Activated CD4-positive, alpha-beta memory T cell treated with anti-CD3 and anti-CD28 coated beads, Interleukin-2, amount 10 ng/mL, durations not matched to agents 7 days and 5 days (primary cell): ENCODE data around the gene GANAB. TPM values are rescaled to one million over a fixed set of nuclear protein-coding genes. Genes with fewer than 3 reads are reported as not detected.
"Not testable (repeated sequence)": the region's sequence is repeated elsewhere in the genome, so short reads cannot be mapped to it uniquely, and the experiment has no call there.

ENCODE experiments used
- CTCF ChIA-PET: fragments of 350-600 bp; sonication (Branson Sonifier 250); formaldehyde crosslinking; loops from one replicate; lab custom pipeline; 2021; ENCODE audit warnings: antibody characterized with exemption, inconsistent platforms; lab: Charles Lee
- POLR2A ChIA-PET: fragments of 350-600 bp; sonication (Branson Sonifier 250); formaldehyde crosslinking; loops from one replicate; lab custom pipeline; 2021; ENCODE audit warnings: antibody characterized with exemption; lab: Charles Lee
- DNase-seq: peaks from one replicate; pipeline ENCODE4 v3.0.0-alpha.2; 2020
- H3K27ac Mint-ChIP-seq: one replicate; pipeline ENCODE4 v1.8.0; 2021; ENCODE audit warnings: mild to moderate bottlenecking, mixed read lengths
- H3K27me3 Mint-ChIP-seq: one replicate; pipeline ENCODE4 v1.8.0; 2021; ENCODE audit warnings: mixed read lengths
- H3K36me3 Mint-ChIP-seq: one replicate; pipeline ENCODE4 v1.8.0; 2021; ENCODE audit warnings: low read depth, mixed read lengths
- H3K4me1 Mint-ChIP-seq: one replicate; pipeline ENCODE4 v1.8.0; 2021; ENCODE audit warnings: mixed read lengths
- H3K4me3 Mint-ChIP-seq: one replicate; pipeline ENCODE4 v1.8.0; 2021; ENCODE audit warnings: mild to moderate bottlenecking, mixed read lengths
- H3K9me3 Mint-ChIP-seq: one replicate; pipeline ENCODE4 v1.8.0; 2021; ENCODE audit warnings: mixed read lengths
- total RNA-seq, 2 experiments: library from RNA; stranded (reverse); gene quantifications; one replicate each; pipeline ENCODE4 v1.2.3, GENCODE V29; 2021

The GANAB gene
- total RNA-seq, 2 experiments from 2014 or later, result 278 to 284 TPM

- Mint-ChIP-seq H3K27ac (peak overlapping the region; percentile 88), H3K4me1 (peaks cover 67% of the 10 kb centered on the region), H3K4me3 (peak overlapping the region; percentile 85), H3K27me3 (no peaks in the 10 kb centered on the region), H3K36me3 (peaks cover 80% of the 10 kb centered on the region), H3K9me3 (no peaks in the 10 kb centered on the region)
- peak; percentile 98 for DNase-seq
- CTCF ChIA-PET, result interaction anchor here (0.6 to 3.3 kb wide), 9 partner anchors 7 to 205 kb away, joined by 3 to 51 read pairs (median 4); partner anchors contain the start of genes C11orf98, CSKMT, EML3 and LBHD1
- POLR2A ChIA-PET, result interaction anchor here (0.7 to 6.4 kb wide), 27 partner anchors 8 to 1606 kb away, joined by 3 to 116 read pairs (median 5); partner anchors contain the start of genes B3GAT3, C11orf98, CSKMT and EEF1G
These were observed 47.2 kb downstream of the GANAB start for GRCh38 chr11:62599069-62599696.

GRCh38 chr11:62595124-62595523 is 51.3 kb downstream of the GANAB start:
- Mint-ChIP-seq H3K36me3 (peaks cover 85% of the 10 kb centered on the region), H3K27ac (peak overlapping the region; percentile 6), H3K27me3 (no peaks in the 10 kb centered on the region), H3K9me3 (no peaks in the 10 kb centered on the region), H3K4me3 (no peak overlapping the region), H3K4me1 (peaks cover 82% of the 10 kb centered on the region)
- ChIA-PET CTCF (interaction anchor here (1.2 to 1.3 kb wide), 2 partner anchors 9 to 53 kb away, joined by 3 read pairs; no protein-coding TSS in a partner anchor), POLR2A (interaction anchor here (0.9 to 5.4 kb wide), 4 partner anchors 19 to 246 kb away, joined by 4 to 129 read pairs (median 5); partner anchors contain the start of genes C11orf98, CSKMT, EEF1G and LBHD1)
- DNase-seq, result no peak

- Mint-ChIP-seq H3K4me3 (peak overlapping the region; percentile 63), H3K4me1 (peaks cover 78% of the 10 kb centered on the region), H3K9me3 (no peaks in the 10 kb centered on the region), H3K27ac (peak overlapping the region; percentile 89), H3K27me3 (no peaks in the 10 kb centered on the region), H3K36me3 (peaks cover 71% of the 10 kb centered on the region)
- peak; percentile 88 for DNase-seq
- CTCF ChIA-PET, result interaction anchor here (0.7 to 3.7 kb wide), 21 partner anchors 7 to 270 kb away, joined by 3 to 51 read pairs (median 6); partner anchors contain the start of genes B3GAT3, C11orf98, CSKMT and EEF1G
- POLR2A ChIA-PET, result interaction anchor here (0.9 to 6.4 kb wide), 24 partner anchors 7 to 288 kb away, joined by 3 to 129 read pairs (median 22); partner anchors contain the start of genes B3GAT3, BSCL2, C11orf98 and CSKMT
These were observed 52.9 kb downstream of the GANAB start for GRCh38 chr11:62593434-62594044.

GRCh38 chr11:62592989-62593421 is 53.4 kb downstream of the GANAB start:
- DNase-seq, result no peak
- ChIA-PET CTCF (interaction anchor here (0.6 to 3.7 kb wide), 24 partner anchors 8 to 271 kb away, joined by 3 to 51 read pairs (median 6); partner anchors contain the start of genes B3GAT3, C11orf98, CSKMT and EEF1G), POLR2A (interaction anchor here (0.9 to 6.4 kb wide), 20 partner anchors 7 to 288 kb away, joined by 3 to 129 read pairs (median 26); partner anchors contain the start of genes B3GAT3, BSCL2, C11orf98 and CSKMT)
- H3K9me3 Mint-ChIP-seq, result no peaks in the 10 kb centered on the region
- H3K4me1 Mint-ChIP-seq, result peaks cover 74% of the 10 kb centered on the region
- no peaks in the 10 kb centered on the region for H3K27me3 Mint-ChIP-seq
- peaks cover 68% of the 10 kb centered on the region for H3K36me3 Mint-ChIP-seq
- H3K27ac Mint-ChIP-seq, result peak overlapping the region; percentile 96
- H3K4me3 Mint-ChIP-seq, result no peak overlapping the region

GRCh38 chr11:62592146-62592815 is 54.1 kb downstream of the GANAB start:
- no peaks in the 10 kb centered on the region for H3K27me3 Mint-ChIP-seq
- POLR2A ChIA-PET, result interaction anchor here (0.8 to 6.4 kb wide), 57 partner anchors 8 to 1634 kb away, joined by 3 to 129 read pairs (median 7); partner anchors contain the start of genes B3GAT3, BSCL2, C11orf98 and CSKMT
- CTCF ChIA-PET, result interaction anchor here (0.6 to 3.7 kb wide), 41 partner anchors 8 to 289 kb away, joined by 3 to 51 read pairs (median 6); partner anchors contain the start of genes B3GAT3, C11orf98, CSKMT and EEF1G

GRCh38 chr11:62591448-62592145 is 54.8 kb downstream of the GANAB start, which contains the start of gene TUT1:
TSS of gene TUT1 (minus strand) at chr11:62591523. CDS start at chr11:62591485, 38 bp downstream.
- peak; percentile 98 for DNase-seq
- ChIA-PET CTCF (interaction anchor here (0.6 to 3.7 kb wide), 37 partner anchors 9 to 290 kb away, joined by 3 to 51 read pairs (median 7); partner anchors contain the start of genes B3GAT3, C11orf98, CSKMT and EEF1G), POLR2A (interaction anchor here (0.8 to 6.4 kb wide), 68 partner anchors 8 to 1635 kb away, joined by 3 to 129 read pairs (median 5); partner anchors contain the start of genes B3GAT3, BSCL2, C11orf98 and CSKMT)
- Mint-ChIP-seq H3K36me3 (peaks cover 61% of the 10 kb centered on the region), H3K4me3 (peak within 1 kb of the TSS; percentile 99), H3K27ac (peak within 1 kb of the TSS; percentile 96), H3K4me1 (peaks cover 65% of the 10 kb centered on the region), H3K27me3 (no peaks in the 10 kb centered on the region), H3K9me3 (no peaks in the 10 kb centered on the region)

More at GRCh38 chr11:62592146-62592815, 54.1 kb downstream of the GANAB start:
- H3K36me3 Mint-ChIP-seq, result peaks cover 68% of the 10 kb centered on the region
- peaks cover 70% of the 10 kb centered on the region for H3K4me1 Mint-ChIP-seq
- no peaks in the 10 kb centered on the region for H3K9me3 Mint-ChIP-seq
- peak overlapping the region; percentile 96 for H3K27ac Mint-ChIP-seq
- DNase-seq, result no peak
- peak overlapping the region; percentile 99 for H3K4me3 Mint-ChIP-seq

- H3K4me3 Mint-ChIP-seq, result no peak overlapping the region
- DNase-seq, result peak; percentile 33
- H3K36me3 Mint-ChIP-seq, result peaks cover 42% of the 10 kb centered on the region
- ChIA-PET POLR2A (interaction anchor here (1.1 to 6.4 kb wide), 6 partner anchors 11 to 252 kb away, joined by 3 to 116 read pairs (median 8); partner anchors contain the start of genes EEF1G, EML3, MTA2 and ROM1), CTCF (interaction anchor here (0.9 to 1.5 kb wide), 2 partner anchors 164 to 194 kb away, joined by 4 read pairs; no protein-coding TSS in a partner anchor)
- H3K4me1 Mint-ChIP-seq, result peaks cover 47% of the 10 kb centered on the region
- peak overlapping the region; percentile 58 for H3K27ac Mint-ChIP-seq
- no peaks in the 10 kb centered on the region for H3K9me3 Mint-ChIP-seq
- H3K27me3 Mint-ChIP-seq, result no peaks in the 10 kb centered on the region
These were observed 57.3 kb downstream of the GANAB start for GRCh38 chr11:62588966-62589637.

GRCh38 chr11:62585356-62585755 is 61.1 kb downstream of the GANAB start:
- ChIA-PET CTCF (interaction anchor here (2.2 kb wide), 1 partner anchor 109 kb away, joined by 6 read pairs; no protein-coding TSS in a partner anchor), POLR2A (interaction anchor here (0.8 to 1.2 kb wide), 4 partner anchors 11 to 86 kb away, joined by 3 to 4 read pairs (median 4); partner anchors contain the start of genes C11orf98, CSKMT, EEF1G and MTA2)

GRCh38 chr11:62581735-62582134 is 64.7 kb downstream of the GANAB start:
- H3K27ac Mint-ChIP-seq, H3K27me3 Mint-ChIP-seq, H3K9me3 Mint-ChIP-seq, CTCF ChIA-PET, DNase-seq, H3K4me1 Mint-ChIP-seq, H3K4me3 Mint-ChIP-seq: not testable (repeated sequence)
- POLR2A ChIA-PET, result interaction anchor here (2.5 kb wide), 1 partner anchor 10 kb away, joined by 9 read pairs; the partner anchor contains the start of gene TUT1
- H3K36me3 Mint-ChIP-seq, result peaks cover 41% of the 10 kb centered on the region

More at GRCh38 chr11:62585356-62585755, 61.1 kb downstream of the GANAB start:
- not testable (repeated sequence) for DNase-seq, H3K27me3 Mint-ChIP-seq, H3K27ac Mint-ChIP-seq, H3K4me3 Mint-ChIP-seq, H3K9me3 Mint-ChIP-seq
- Mint-ChIP-seq H3K36me3 (peaks cover 35% of the 10 kb centered on the region), H3K4me1 (peaks cover 15% of the 10 kb centered on the region)

GRCh38 chr11:62580959-62581715 is 65.3 kb downstream of the GANAB start:
- no peak overlapping the region for H3K4me3 Mint-ChIP-seq
- ChIA-PET CTCF (interaction anchor here (0.6 kb wide), 1 partner anchor 26 kb away, joined by 3 read pairs; no protein-coding TSS in a partner anchor), POLR2A (interaction anchor here (2.5 kb wide), 1 partner anchor 10 kb away, joined by 9 read pairs; the partner anchor contains the start of gene TUT1)
- H3K9me3 Mint-ChIP-seq, result no peaks in the 10 kb centered on the region
- DNase-seq, result no peak
- H3K36me3 Mint-ChIP-seq, result peaks cover 44% of the 10 kb centered on the region
- no peak overlapping the region for H3K27ac Mint-ChIP-seq
- peaks cover 3% of the 10 kb centered on the region for H3K4me1 Mint-ChIP-seq
- H3K27me3 Mint-ChIP-seq, result no peaks in the 10 kb centered on the region
